ENCODE measurements around the gene PRPF6. TPM values are rescaled to one million over a fixed set of nuclear protein-coding genes. Genes with fewer than 3 reads are reported as not detected.

The PRPF6 gene
- total RNA-seq, 1 donor from 2014 or later = 52.6 TPM

DNA sequence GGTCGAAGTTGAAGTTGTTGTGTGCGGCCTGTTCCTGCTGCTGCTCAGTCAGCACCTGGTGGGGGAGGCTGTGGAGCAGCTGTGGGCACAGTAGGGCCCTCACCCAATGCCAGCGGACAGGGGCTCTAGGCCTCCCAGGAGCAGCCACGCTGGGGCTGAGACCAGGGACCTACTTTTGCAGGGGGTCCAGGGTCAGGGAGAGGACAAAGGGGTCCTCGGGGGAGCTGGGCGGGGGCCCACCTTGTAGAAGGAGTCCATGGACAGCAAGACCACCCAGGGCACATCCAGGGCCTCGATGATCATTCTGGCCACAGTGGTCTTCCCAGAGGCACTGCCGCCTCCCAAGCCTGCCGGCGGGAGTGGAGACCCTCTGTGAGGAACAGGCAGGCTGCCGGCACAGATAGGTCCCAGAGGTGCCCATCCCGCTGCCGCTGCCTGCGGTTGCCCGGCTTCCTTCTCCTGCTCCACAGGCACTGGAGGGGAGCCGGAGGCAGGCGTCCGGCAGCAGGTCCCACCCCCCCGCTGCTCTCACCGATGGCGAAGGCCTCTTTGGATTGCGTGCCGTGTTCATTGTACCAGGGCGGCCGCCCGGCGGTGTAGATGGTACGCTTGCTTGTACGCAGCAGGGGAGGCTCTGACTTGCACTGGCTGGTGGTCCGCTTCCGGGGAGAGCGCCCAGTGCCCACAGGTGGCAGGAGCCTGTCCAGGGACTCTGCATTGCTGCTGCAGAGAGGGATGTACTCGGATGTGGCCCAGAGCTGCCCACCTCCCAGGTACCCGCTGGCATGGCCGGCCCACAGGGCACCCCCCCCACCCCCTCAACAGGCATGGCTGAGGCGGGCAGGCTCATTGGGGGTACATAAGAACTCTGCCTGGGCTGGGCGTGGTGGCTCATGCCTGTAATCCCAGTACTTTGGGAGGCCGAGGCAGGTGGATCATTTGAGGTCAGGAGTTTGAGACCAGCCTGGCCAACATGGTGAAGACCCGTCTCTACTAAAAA is 34.7 kb upstream of the PRPF6 start:
- H3K4me3 Mint-ChIP-seq (ENCODE audit: unreplicated experiment) = no peak overlapping the region
- DNase-seq (ENCODE audit: low read depth) (no peak), FAIRE-seq (no peak)
- Histone ChIP-seq H3K27me3 (ENCODE audit: insufficient read depth, low read length) (no peaks in the 10 kb centered on the region), H3K79me2 (ENCODE audit: insufficient read depth, low read length) (peaks cover 57% of the 10 kb centered on the region), H3K9me3 (ENCODE audit: insufficient read depth, low read depth, low read length) (no peaks in the 10 kb centered on the region), H3K4me1 (ENCODE audit: insufficient read depth, low read length) (peaks cover 18% of the 10 kb centered on the region), H3K4me2 (ENCODE audit: low read length) (no peak overlapping the region), H4K20me1 (ENCODE audit: insufficient read depth, low read length) (peaks cover 93% of the 10 kb centered on the region), H3K36me3 (ENCODE audit: insufficient read depth, low read length) (peaks cover 3% of the 10 kb centered on the region), H3K9ac (ENCODE audit: low read length) (no peak overlapping the region), H3K4me3 (ENCODE audit: insufficient read depth, low read depth, low read length) (no peak overlapping the region), H2AFZ (ENCODE audit: low read depth, low read length) (no peak overlapping the region), H3K27ac (ENCODE audit: low read depth, low read length) (no peak overlapping the region)
- TF ChIP-seq EZH2 (IDR thresholded peaks at IDR 0.05; ENCODE audit: insufficient read depth, low read length) = no peak
- H3K27me3 Mint-ChIP-seq (ENCODE audit: low read depth, unreplicated experiment) = no peaks in the 10 kb centered on the region
- H3K4me1 Mint-ChIP-seq (ENCODE audit: low read depth, unreplicated experiment) = no peaks in the 10 kb centered on the region
- H3K36me3 Mint-ChIP-seq (ENCODE audit: low read depth, unreplicated experiment) = peaks cover 4% of the 10 kb centered on the region
- H3K27ac Mint-ChIP-seq (ENCODE audit: unreplicated experiment) = no peak overlapping the region
- H3K9me3 Mint-ChIP-seq (ENCODE audit: unreplicated experiment) = no peaks in the 10 kb centered on the region

DNA sequence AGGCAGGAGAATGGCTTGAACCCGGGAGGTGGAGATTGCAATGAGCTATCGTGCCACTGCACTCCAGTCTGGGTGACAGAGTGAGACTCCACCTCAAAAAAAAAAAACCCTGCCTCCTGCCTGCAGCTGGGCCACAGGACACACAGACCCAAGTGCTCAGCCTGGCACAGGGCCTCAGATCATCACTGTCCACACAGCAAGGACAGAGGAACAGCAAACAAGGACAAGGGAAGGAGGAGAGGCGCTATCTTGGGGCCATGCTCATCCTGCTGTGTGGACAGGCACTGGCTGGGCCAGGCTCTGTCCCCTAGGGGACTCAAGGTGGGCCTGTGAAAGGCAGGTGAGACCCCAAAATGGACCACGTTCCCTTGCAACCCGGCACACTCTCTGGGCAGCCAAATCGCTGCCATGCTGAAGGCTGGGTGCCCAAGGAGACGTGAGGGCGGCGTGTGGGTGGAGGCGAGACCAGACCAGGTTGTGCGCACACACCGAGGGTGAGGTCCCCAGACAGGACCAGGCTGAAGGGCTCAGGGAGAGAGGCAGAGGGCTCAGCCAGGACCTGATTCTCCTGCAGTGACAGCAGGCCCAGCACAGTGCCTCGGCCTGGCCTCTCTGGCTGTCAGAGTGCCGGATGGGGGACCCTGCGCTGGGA is 33.8 kb upstream of the PRPF6 start:
- H2AFZ ChIP-seq (ENCODE audit: low read depth, low read length) = no peak overlapping the region
- H3K4me2 ChIP-seq (ENCODE audit: low read length) = no peak overlapping the region
- no peak overlapping the region for H3K4me3 ChIP-seq (ENCODE audit: insufficient read depth, low read depth, low read length)
- TF ChIP-seq, protein P1, sequence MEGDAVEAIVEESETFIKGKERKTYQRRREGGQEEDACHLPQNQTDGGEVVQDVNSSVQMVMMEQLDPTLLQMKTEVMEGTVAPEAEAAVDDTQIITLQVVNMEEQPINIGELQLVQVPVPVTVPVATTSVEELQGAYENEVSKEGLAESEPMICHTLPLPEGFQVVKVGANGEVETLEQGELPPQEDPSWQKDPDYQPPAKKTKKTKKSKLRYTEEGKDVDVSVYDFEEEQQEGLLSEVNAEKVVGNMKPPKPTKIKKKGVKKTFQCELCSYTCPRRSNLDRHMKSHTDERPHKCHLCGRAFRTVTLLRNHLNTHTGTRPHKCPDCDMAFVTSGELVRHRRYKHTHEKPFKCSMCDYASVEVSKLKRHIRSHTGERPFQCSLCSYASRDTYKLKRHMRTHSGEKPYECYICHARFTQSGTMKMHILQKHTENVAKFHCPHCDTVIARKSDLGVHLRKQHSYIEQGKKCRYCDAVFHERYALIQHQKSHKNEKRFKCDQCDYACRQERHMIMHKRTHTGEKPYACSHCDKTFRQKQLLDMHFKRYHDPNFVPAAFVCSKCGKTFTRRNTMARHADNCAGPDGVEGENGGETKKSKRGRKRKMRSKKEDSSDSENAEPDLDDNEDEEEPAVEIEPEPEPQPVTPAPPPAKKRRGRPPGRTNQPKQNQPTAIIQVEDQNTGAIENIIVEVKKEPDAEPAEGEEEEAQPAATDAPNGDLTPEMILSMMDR (IDR thresholded peaks at IDR 0.05; ENCODE audit: insufficient read depth, low read depth, low read length) = no peak
- no peak for TF ChIP-seq EZH2 (IDR thresholded peaks at IDR 0.05; ENCODE audit: insufficient read depth, low read length)
- Mint-ChIP-seq H3K27me3 (ENCODE audit: low read depth, unreplicated experiment) (no peaks in the 10 kb centered on the region), H3K9me3 (ENCODE audit: unreplicated experiment) (no peaks in the 10 kb centered on the region), H3K4me1 (ENCODE audit: low read depth, unreplicated experiment) (no peaks in the 10 kb centered on the region), H3K4me3 (ENCODE audit: unreplicated experiment) (no peak overlapping the region), H3K27ac (ENCODE audit: unreplicated experiment) (peak overlapping the region; percentile 83), H3K36me3 (ENCODE audit: low read depth, unreplicated experiment) (peaks cover 4% of the 10 kb centered on the region)
- no peak overlapping the region for H3K27ac ChIP-seq (ENCODE audit: low read depth, low read length)
- H4K20me1 ChIP-seq (ENCODE audit: insufficient read depth, low read length) = peaks cover 96% of the 10 kb centered on the region
- no peak for FAIRE-seq
- H3K79me2 ChIP-seq (ENCODE audit: insufficient read depth, low read length) = peaks cover 65% of the 10 kb centered on the region
- H3K36me3 ChIP-seq (ENCODE audit: insufficient read depth, low read length) = peaks cover 3% of the 10 kb centered on the region
- no peaks in the 10 kb centered on the region for H3K27me3 ChIP-seq (ENCODE audit: insufficient read depth, low read length)
- no peaks in the 10 kb centered on the region for H3K9me3 ChIP-seq (ENCODE audit: insufficient read depth, low read depth, low read length)
- no peak overlapping the region for H3K9ac ChIP-seq (ENCODE audit: low read length)
- H3K4me1 ChIP-seq (ENCODE audit: insufficient read depth, low read length) = peaks cover 18% of the 10 kb centered on the region
- no peak for DNase-seq (ENCODE audit: low read depth)

DNA sequence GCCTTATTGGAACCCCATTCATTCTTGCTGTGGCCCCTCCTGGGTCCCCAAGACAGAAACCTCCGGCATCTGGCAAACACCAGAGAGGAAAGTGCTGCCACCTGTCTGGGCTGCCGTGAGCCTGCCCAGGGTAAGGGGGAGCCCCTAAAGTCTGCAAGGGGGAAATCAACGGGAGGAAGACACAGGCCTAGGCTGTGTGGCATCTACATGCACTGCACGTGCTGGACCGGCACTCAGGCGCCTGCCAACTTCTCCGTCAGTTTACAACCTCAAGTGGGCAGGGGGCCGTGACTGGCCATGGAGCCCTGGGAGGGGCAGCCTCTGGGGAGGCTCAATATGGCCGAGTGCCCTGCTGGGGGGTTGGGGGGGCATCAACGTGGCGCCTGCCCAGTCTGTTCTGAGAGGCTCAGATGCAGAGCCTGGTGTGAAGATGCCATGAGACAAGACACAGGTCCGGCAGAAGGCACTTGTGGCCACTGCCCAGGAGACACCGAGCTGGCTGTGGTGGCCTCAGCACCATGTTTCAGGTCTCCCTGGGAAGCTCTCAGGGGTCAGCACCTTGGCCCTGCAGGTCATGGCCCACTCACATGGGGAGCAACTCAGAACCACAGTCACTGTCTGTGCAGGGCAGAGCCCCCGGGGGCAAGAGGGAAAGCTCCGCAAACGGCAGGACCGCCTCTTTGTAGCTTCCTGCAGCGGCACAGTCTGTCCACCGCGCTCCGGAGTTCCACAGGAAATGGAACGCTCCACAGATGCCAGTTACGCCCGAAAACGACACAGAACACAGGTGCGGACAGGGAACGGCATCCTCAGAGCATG is 33.1 kb upstream of the PRPF6 start:
- Histone ChIP-seq H3K27ac (ENCODE audit: low read depth, low read length) (no peak overlapping the region), H3K9me3 (ENCODE audit: insufficient read depth, low read depth, low read length) (no peaks in the 10 kb centered on the region), H3K27me3 (ENCODE audit: insufficient read depth, low read length) (no peaks in the 10 kb centered on the region), H3K4me2 (ENCODE audit: low read length) (no peak overlapping the region), H4K20me1 (ENCODE audit: insufficient read depth, low read length) (peaks cover 96% of the 10 kb centered on the region), H3K36me3 (ENCODE audit: insufficient read depth, low read length) (peaks cover 3% of the 10 kb centered on the region), H2AFZ (ENCODE audit: low read depth, low read length) (no peak overlapping the region), H3K79me2 (ENCODE audit: insufficient read depth, low read length) (peaks cover 73% of the 10 kb centered on the region), H3K9ac (ENCODE audit: low read length) (no peak overlapping the region), H3K4me1 (ENCODE audit: insufficient read depth, low read length) (peaks cover 18% of the 10 kb centered on the region), H3K4me3 (ENCODE audit: insufficient read depth, low read depth, low read length) (no peak overlapping the region)
- H3K27ac Mint-ChIP-seq (ENCODE audit: unreplicated experiment) = peak overlapping the region; percentile 83
- peaks cover 4% of the 10 kb centered on the region for H3K36me3 Mint-ChIP-seq (ENCODE audit: low read depth, unreplicated experiment)
- no peak for DNase-seq (ENCODE audit: low read depth)
- no peak for TF ChIP-seq EZH2 (IDR thresholded peaks at IDR 0.05; ENCODE audit: insufficient read depth, low read length)
- TF ChIP-seq, protein P1 (IDR thresholded peaks at IDR 0.05; ENCODE audit: insufficient read depth, low read depth, low read length) = no peak
- no peak overlapping the region for H3K4me3 Mint-ChIP-seq (ENCODE audit: unreplicated experiment)
- no peaks in the 10 kb centered on the region for H3K9me3 Mint-ChIP-seq (ENCODE audit: unreplicated experiment)
- no peaks in the 10 kb centered on the region for H3K4me1 Mint-ChIP-seq (ENCODE audit: low read depth, unreplicated experiment)
- FAIRE-seq = no peak
- no peaks in the 10 kb centered on the region for H3K27me3 Mint-ChIP-seq (ENCODE audit: low read depth, unreplicated experiment)
